ENCODE measurements around the gene ZNF581.

Gene ZNF581

DNA sequence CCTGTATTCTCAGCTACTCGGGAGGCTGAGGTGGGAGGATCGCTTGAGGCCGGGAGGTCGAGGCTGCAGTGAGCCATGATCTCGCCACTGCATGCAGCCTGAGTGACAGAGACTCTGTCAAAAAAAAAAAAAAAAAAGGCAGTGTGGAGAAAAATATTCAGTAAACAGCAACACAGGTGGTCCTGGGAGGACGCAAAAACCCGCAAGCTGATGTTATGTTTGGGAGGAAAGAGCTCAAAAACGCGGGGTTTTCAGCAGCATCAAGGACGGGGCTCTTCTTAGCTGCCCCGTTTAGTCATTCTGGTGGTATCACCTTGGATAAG is 18.5 kb upstream of the ZNF581 start:
- no peaks in the 10 kb centered on the region for H3K36me3 ChIP-seq (replicated peaks)
- no peaks in the 10 kb centered on the region for H3K9me3 ChIP-seq
- in situ Hi-C loops (cut with MboI; ENCODE audit: low sequenced_read_pairs), result loop anchor here (5.0 kb wide), 1 partner anchor 108 kb away; no protein-coding TSS in a partner anchor
- no peak for DNase-seq (ENCODE audit: low spot score in 2 of 2)
- no peaks in the 10 kb centered on the region for H3K4me1 ChIP-seq
- no peaks in the 10 kb centered on the region; the same call in 1 of the 2 replicates for H3K27me3 ChIP-seq (ENCODE audit: low read depth)
- peak overlapping the region; percentile 48 for H3K4me3 ChIP-seq

DNA sequence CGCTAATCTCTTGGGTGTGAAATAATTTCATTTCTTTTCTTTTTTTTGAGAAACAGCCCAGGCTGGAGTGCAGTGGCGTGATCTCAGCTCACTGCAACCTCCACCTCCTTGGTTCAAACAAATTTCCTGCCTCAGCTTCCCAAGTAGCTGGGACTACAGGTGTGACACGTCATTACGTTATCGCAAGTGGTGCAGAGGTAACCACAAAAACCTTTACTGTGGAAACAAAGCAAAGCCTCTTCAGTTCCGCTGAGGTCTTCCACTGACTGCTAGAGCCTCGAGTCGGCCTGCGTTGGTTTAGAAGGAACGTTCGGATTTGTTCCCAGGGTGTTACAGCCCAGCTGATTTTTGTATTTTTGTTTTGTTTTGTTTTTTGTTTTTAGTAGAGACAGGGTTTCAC is 17.1 kb upstream of the ZNF581 start:
- in situ Hi-C loops (cut with MboI; ENCODE audit: low sequenced_read_pairs), result loop anchor here (5.0 kb wide), 1 partner anchor 109 kb away; no protein-coding TSS in a partner anchor

DNA sequence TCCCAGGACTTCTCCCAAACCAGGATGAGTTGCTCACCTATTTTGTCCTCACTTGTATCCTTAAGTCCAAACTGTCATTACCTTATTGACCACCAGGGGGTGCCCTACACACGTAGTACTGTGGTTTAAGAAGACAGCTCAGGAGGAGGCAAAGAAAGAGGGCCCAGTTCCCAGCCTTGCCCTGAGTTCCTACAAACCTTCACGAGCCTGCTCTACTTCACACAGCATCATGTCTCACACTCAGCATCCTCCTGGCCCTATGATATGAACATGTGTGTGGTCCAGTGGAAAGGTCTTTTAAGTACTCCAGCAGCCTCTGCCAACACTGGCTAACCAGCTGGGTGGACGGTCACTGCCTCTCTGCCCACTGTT is 11.0 kb upstream of the ZNF581 start:
- in situ Hi-C loops (cut with MboI; ENCODE audit: low sequenced_read_pairs), result no loop called here
- Histone ChIP-seq H3K36me3 (replicated peaks) (0 out of 2 replicates have a peak, but pooled peaks cover 3% of the 10 kb centered on the region), H3K9me3 (no peaks in the 10 kb centered on the region), H3K27me3 (ENCODE audit: low read depth) (no peaks in the 10 kb centered on the region; the same call in 1 of the 2 replicates), H3K4me3 (no peak overlapping the region), H3K4me1 (peaks cover 9% of the 10 kb centered on the region; the same call in 1 of the 2 replicates)
- peak; percentile 75 to 96 for DNase-seq (ENCODE audit: low spot score in 2 of 2)

More for the DNA sequence above, 17.1 kb upstream of the ZNF581 start:
- Histone ChIP-seq H3K4me3 (no peak overlapping the region), H3K9me3 (no peaks in the 10 kb centered on the region), H3K27me3 (ENCODE audit: low read depth) (no peaks in the 10 kb centered on the region; the same call in 1 of the 2 replicates), H3K36me3 (replicated peaks) (no peaks in the 10 kb centered on the region), H3K4me1 (no peaks in the 10 kb centered on the region)
- no peak for DNase-seq (ENCODE audit: low spot score in 2 of 2)

DNA sequence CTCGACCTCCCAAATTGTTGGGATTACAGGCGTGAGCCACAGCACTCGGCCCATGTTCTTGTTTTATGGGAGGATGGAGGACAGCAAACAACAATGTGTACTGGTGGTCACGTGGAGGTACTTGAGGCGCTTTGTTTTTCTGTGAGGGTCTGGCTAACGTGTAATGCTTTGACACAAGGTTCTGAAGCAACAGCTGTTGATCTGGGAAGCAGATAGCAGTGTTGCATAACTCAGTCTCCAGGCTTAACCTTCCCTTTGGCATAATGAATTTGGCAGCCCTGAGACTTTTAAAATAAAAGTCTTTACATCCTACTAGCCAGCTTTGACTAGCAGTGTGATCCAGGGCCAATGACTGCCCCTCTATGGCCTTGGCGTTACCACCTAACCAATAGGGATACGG is 9.6 kb upstream of the ZNF581 start:
- Histone ChIP-seq H3K27me3 (ENCODE audit: low read depth) (no peaks in the 10 kb centered on the region; the same call in 1 of the 2 replicates), H3K4me3 (peak overlapping the region; percentile 68; the same call in 1 of the 2 replicates), H3K36me3 (replicated peaks) (0 out of 2 replicates have a peak, but pooled peaks cover 3% of the 10 kb centered on the region), H3K4me1 (peaks cover 9% of the 10 kb centered on the region; the same call in 1 of the 2 replicates), H3K9me3 (no peaks in the 10 kb centered on the region)
- DNase-seq (ENCODE audit: low spot score in 2 of 2), result no peak
- in situ Hi-C loops (cut with MboI; ENCODE audit: low sequenced_read_pairs), result no loop called here

DNA sequence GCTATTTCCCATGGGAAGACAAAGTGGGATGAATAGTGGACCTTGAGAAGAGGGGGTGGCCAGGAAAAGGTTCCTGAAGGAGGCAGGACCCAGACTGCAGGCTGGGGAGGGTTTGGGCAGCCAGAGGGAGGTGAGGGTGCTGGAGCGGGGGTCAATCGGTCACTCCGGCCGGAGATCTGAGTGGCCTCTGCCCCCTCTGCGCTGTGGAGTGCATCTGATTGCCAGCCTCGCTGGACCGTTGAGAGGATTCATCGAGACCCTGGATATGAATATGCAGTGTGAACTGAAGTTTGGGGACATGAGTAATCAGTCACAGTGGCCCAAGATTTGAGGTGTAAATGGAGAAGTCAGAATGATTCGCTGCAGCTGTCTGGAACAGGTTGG is 8.1 kb upstream of the ZNF581 start:
- DNase-seq (ENCODE audit: low spot score in 2 of 2), result no peak
- Histone ChIP-seq H3K27me3 (ENCODE audit: low read depth) (no peaks in the 10 kb centered on the region), H3K4me1 (peaks cover 17% of the 10 kb centered on the region), H3K36me3 (replicated peaks) (0 out of 2 replicates have a peak, but pooled peaks cover 3% of the 10 kb centered on the region), H3K4me3 (peak overlapping the region; percentile 68), H3K9me3 (no peaks in the 10 kb centered on the region)
- in situ Hi-C loops (cut with MboI; ENCODE audit: low sequenced_read_pairs), result no loop called here

DNA sequence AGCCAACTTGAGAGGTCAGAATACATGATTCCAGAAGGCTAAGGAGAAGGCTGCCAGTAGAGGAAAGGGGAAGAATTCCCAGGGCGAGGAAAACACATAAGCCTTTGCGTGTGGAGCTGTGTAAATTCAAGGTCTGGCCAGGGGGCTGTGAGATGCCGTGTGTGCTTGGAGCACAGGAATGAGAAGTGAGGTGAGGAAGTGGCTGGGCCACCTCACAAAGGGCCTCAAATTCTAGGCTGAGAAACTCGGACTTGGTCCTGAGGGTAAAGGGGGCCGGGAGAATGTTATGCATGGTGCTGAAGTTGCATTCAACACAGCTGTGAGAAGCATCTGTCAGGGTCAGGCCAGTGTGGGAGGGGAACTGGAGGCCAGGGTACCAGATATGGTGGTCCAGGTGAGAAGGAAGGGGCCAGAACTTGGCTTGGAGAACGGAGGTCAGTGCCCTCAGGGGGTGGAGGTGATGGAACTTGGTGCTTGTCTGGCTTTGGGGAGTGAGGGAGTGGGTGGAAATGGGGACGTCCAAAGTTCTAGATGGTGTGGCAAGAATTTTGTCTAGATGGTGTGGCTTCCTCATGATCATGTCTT is 7.5 kb upstream of the ZNF581 start:
- H3K4me1 ChIP-seq, result peaks cover 20% of the 10 kb centered on the region
- in situ Hi-C loops (cut with MboI; ENCODE audit: low sequenced_read_pairs), result no loop called here
- H3K36me3 ChIP-seq (replicated peaks), result 0 out of 2 replicates have a peak, but pooled peaks cover 3% of the 10 kb centered on the region
- no peaks in the 10 kb centered on the region for H3K9me3 ChIP-seq
- peak overlapping the region; percentile 68 for H3K4me3 ChIP-seq
- no peaks in the 10 kb centered on the region for H3K27me3 ChIP-seq (ENCODE audit: low read depth)
- DNase-seq (ENCODE audit: low spot score in 2 of 2), result no peak

DNA sequence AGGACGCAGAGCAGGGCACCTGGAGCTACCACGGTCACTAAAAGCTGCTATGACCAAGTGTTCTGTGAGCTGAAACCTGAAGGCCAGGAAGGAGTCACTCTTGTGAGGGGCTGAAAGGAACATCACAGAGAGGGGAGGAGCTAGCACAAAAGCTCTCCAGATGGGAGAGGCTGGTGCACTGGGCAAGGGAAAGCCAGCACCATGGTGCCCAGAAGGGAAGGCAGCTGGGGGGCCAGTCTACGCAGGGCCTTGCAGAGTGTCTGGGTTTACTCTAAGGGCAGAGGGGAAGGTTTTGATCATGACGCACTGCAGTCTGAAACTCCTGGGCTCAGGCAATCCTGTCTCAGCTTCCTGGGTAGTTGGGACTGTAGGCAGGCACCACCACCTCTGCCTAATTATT is 6.7 kb upstream of the ZNF581 start:
- H3K4me1 ChIP-seq, result peaks cover 20% of the 10 kb centered on the region
- no peak overlapping the region for H3K4me3 ChIP-seq
- no peaks in the 10 kb centered on the region for H3K27me3 ChIP-seq (ENCODE audit: low read depth)
- no peak for DNase-seq (ENCODE audit: low spot score in 2 of 2)
- H3K36me3 ChIP-seq (replicated peaks), result 0 out of 2 replicates have a peak, but pooled peaks cover 3% of the 10 kb centered on the region
- in situ Hi-C loops (cut with MboI; ENCODE audit: low sequenced_read_pairs), result no loop called here
- no peaks in the 10 kb centered on the region for H3K9me3 ChIP-seq

DNA sequence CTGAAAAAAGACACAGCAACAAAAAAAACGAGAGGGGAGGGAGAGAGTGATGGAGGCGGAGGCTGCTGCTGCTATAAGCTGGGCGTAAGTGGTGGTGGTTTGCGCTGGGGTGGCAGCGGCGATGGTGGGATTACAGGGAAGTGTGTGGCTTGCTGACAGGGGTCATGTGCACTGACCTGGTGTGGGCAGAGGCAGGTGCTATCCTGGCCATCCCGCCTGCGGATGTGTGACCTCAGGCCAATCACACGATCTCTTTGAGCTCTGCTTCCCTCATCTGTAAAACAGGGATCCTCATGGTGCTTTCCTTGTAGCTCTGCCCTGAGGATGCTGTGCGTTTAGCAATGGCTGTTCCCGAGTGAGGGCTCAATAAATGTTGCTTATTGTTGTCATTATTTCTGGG is 5.9 kb upstream of the ZNF581 start:
- 0 out of 2 replicates have a peak, but pooled peaks cover 3% of the 10 kb centered on the region for H3K36me3 ChIP-seq (replicated peaks)
- peaks cover 20% of the 10 kb centered on the region for H3K4me1 ChIP-seq
- H3K27me3 ChIP-seq (ENCODE audit: low read depth), result no peaks in the 10 kb centered on the region
- H3K9me3 ChIP-seq, result no peaks in the 10 kb centered on the region
- H3K4me3 ChIP-seq, result no peak overlapping the region
- DNase-seq (ENCODE audit: low spot score in 2 of 2), result no peak
- in situ Hi-C loops (cut with MboI; ENCODE audit: low sequenced_read_pairs), result no loop called here

DNA sequence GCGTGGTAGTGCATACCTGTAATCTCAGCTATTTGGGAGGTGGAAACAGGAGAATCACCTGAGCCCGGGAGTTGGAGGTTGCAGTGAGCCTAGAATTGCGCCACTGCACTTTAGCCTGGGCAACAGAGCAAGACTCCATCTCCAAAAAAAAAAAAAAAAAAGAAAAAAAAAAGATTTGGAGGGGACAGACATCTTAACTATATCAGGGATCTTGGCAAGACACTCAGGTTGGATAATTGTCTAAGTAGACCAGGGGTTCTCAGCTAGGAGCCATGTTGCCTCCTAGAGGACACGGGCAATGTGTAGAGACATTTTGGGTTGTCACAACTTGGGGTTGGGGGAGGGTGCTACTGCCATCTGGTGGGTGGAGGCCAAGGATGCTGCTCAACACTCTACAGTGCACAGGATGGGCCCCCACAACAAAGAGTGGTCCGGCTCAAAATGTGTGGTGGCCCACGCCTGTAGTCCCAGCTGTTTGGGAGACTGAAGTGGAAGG is 4.5 kb upstream of the ZNF581 start:
- in situ Hi-C loops (cut with MboI; ENCODE audit: low sequenced_read_pairs), result no loop called here
- no peaks in the 10 kb centered on the region for H3K9me3 ChIP-seq
- H3K4me1 ChIP-seq, result peaks cover 27% of the 10 kb centered on the region
- 0 out of 2 replicates have a peak, but pooled peaks cover 3% of the 10 kb centered on the region for H3K36me3 ChIP-seq (replicated peaks)
- DNase-seq (ENCODE audit: low spot score in 2 of 2), result peak; percentile 69 to 85
- H3K27me3 ChIP-seq (ENCODE audit: low read depth), result no peaks in the 10 kb centered on the region
- H3K4me3 ChIP-seq, result no peak overlapping the region

DNA sequence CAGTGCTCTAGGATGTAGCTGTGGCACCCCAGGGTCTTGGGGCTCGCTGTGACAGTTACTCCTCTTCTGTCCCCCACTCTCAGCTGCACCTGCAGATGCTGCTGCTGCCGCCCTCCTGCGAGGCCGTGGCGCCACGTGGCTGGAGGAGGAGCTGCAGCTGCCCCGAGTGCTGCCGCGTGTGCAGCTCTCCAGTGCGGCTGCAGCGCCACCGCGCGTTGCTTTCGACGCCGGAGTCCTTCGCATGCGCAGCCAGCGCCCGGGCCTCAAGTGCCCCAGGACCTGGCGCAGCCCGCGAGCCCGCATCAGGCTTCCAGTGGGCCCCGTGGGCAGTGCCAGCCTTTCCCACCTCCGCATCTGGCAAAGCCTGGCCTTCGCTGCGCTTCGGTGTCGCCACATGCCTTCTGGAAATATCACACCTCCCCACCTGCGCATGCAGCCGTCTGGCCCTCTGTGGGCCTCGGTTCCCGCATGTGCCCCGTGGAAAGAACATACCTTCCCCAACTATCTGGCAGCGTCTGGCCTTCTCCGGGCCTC is 3.3 kb upstream of the ZNF581 start:
- no peak for DNase-seq (ENCODE audit: low spot score in 2 of 2)
- H3K36me3 ChIP-seq (replicated peaks), result peaks cover 10% of the 10 kb centered on the region
- peak overlapping the region; percentile 78 for H3K4me3 ChIP-seq
- H3K9me3 ChIP-seq, result no peaks in the 10 kb centered on the region
- peaks cover 27% of the 10 kb centered on the region for H3K4me1 ChIP-seq
- H3K27me3 ChIP-seq (ENCODE audit: low read depth), result no peaks in the 10 kb centered on the region
- in situ Hi-C loops (cut with MboI; ENCODE audit: low sequenced_read_pairs), result no loop called here

DNA sequence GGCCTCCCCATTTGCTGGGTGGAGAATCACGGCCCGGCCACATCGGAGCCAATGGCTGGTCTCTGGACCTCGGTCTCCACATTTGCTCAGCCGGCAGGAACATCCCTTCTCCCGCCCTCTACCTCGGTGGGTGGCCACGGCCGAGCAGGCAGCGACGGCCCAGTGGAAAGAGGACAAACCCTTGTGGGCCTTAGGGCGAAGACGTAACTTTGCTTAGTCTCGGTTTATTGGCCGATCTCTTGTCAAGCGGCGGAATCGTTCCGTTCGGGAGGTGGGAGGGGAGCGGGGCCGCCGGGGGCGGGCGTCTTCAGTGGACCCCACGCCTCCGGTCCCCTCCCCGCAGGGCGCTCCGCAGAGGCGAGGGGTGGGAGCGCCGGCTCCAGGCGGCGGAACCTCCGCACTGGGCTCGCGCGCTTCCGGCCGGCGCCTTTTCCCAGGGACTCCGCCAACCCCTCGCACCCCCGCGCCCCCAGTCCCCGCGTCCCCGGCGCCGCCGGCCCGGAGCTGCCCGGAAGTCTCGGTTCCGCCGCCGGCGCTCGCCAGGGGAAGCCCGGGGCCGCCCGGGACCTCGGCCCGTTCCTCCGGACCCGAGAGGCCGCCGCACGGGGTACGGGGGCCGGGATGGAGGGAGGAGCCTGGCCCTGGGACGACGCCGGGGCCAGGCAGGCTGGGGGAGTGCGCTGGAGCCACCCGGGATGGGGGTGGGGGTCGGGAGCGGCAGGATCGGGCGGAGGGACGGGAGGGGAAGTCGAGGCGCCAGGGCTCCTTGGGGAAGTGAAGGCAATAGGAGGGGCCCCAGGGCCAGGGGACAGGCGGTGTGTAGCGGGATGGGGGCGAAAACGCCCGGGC is 2.6 kb upstream of the ZNF581 start, which contains the start of gene ZNF580:
ZNF580 (plus strand) TSS at position 426 of the 849 bp plus-strand sequence. CDS start 1,507 bp downstream, outside the sequence.
- peaks cover 26% of the 10 kb centered on the region for H3K4me1 ChIP-seq
- peaks cover 15% of the 10 kb centered on the region for H3K36me3 ChIP-seq (replicated peaks)
- no peaks in the 10 kb centered on the region for H3K27me3 ChIP-seq (ENCODE audit: low read depth)
- peak; percentile 61 to 81 for DNase-seq (ENCODE audit: low spot score in 2 of 2)
- H3K9me3 ChIP-seq, result no peaks in the 10 kb centered on the region
- in situ Hi-C loops (cut with MboI; ENCODE audit: low sequenced_read_pairs), result no loop called here
- peak within 1 kb of the TSS; percentile 78 for H3K4me3 ChIP-seq

DNA sequence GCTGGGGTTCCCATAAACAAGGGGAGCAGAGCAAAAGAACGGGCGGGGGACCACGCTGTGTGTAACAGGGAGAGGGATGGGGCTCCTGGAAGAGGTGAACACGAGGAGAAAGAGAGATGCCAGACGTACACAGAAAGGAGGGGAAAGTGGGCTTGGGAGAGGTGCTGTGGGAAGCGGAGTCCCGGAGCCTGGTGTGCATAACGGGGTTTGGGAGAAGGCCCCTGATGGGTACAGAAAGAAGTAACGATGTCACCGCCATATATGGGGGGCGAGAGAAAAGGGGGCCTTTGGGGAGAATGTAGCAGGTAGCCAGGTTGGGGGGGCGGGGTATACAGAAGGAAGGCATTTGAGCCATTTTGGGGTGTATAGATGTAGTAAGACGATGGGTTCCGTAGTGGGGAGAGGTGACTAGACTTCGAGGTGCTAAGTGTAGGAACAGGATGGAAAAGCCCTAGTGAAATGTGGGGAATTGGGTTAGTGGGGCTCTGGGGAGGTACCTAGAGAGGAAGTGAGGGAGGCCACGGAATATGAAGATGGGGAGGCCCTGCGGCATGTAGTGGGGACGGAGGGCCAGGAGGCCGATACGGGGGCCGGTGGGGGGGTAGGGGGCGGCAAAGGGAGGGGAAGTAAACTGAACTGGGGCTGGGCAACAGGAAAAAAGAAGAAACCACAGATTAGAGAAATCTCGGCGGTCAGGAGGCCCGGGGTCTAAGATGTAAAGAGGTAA is 1.9 kb upstream of the ZNF581 start:
- in situ Hi-C loops (cut with MboI; ENCODE audit: low sequenced_read_pairs), result no loop called here
- Histone ChIP-seq H3K4me3 (peak overlapping the region; percentile 78), H3K9me3 (no peaks in the 10 kb centered on the region), H3K4me1 (peaks cover 19% of the 10 kb centered on the region), H3K27me3 (ENCODE audit: low read depth) (no peaks in the 10 kb centered on the region), H3K36me3 (replicated peaks) (peaks cover 19% of the 10 kb centered on the region)
- DNase-seq (ENCODE audit: low spot score in 2 of 2), result no peak

Data from HAP-1 (cell line).